Ascending aorta (tissue), 2 donors: ENCODE results near the gene ABCC1. TPM values are rescaled to one million over a fixed set of nuclear protein-coding genes. Genes with fewer than 3 reads are reported as not detected.
"Not testable (repeated sequence)": the region's sequence is repeated elsewhere in the genome, so short reads cannot be mapped to it uniquely, and the experiment has no call there.

Experiments used
- DNase-seq, 2 donors: peaks; one replicate each; pipeline ENCODE4 v3.0.0-alpha.2; 2019; ENCODE audit warnings: low spot score in 2 of 2
- H3K27ac ChIP-seq, 2 donors: fragments of 200-600 bp; sonication (generic); one replicate each; pipeline ENCODE4 v1.5.1; 2016 to 2017; ENCODE audit warnings: mild to moderate bottlenecking in 1 of 2
- H3K27me3 ChIP-seq: fragments of 200-600 bp; sonication (generic); one replicate; pipeline ENCODE4 v1.5.1; 2017
- H3K36me3 ChIP-seq, 2 donors: fragments of 200-600 bp; sonication (generic); one replicate each; pipeline ENCODE4 v1.5.1; 2016
- H3K4me1 ChIP-seq, 2 donors: fragments of 200-600 bp; sonication (generic); one replicate each; pipeline ENCODE4 v1.5.1; 2016 to 2017; ENCODE audit warnings: mild to moderate bottlenecking in 1 of 2
- H3K4me3 ChIP-seq, 2 donors: fragments of 200-600 bp; sonication (generic); one replicate each; pipeline ENCODE4 v1.5.1; 2016 to 2017; ENCODE audit warnings: mild to moderate bottlenecking in 1 of 2
- H3K9me3 ChIP-seq, 2 donors: fragments of 200-600 bp; sonication (generic); one replicate each; pipeline ENCODE4 v1.5.1; 2016
- intact Hi-C: fragments of 100-400 bp; cut with DNase I; formaldehyde crosslinking; loops from one replicate; pipeline ENCODE4 v1.15.1; 2023
- total RNA-seq: library from RNA; depleted of rRNA; stranded (reverse); fragments of >200 nt; gene quantifications from one replicate; pipeline ENCODE4 v1.1.0, GENCODE V29; 2016
- TF ChIP-seq, protein P1 (sequence below), 3 experiments: fragments of 200-600 bp in 2 of 3; fragments of 450-650 bp in 1 of 3; sonication (generic) in 2 of 3; IDR thresholded peaks; one replicate each; pipeline ENCODE4 v1.5.1; 2016 to 2019; ENCODE audit warnings: antibody characterized with exemption in 3 of 3, mild to moderate bottlenecking in 1 of 3, moderate library complexity in 1 of 3

The ABCC1 gene
- total RNA-seq, 1 donor from 2014 or later: 144 TPM

GRCh38 chr16:15933781-15934180 is 15.6 kb upstream of the ABCC1 start:
- DNase-seq: peak in 1 of 2 donors; percentile 8
- Histone ChIP-seq H3K36me3 (no peaks in the 10 kb centered on the region), H3K27ac (no peak overlapping the region), H3K4me3 (no peak overlapping the region), H3K27me3 (no peaks in the 10 kb centered on the region), H3K4me1 (no peaks in the 10 kb centered on the region), H3K9me3 (no peaks in the 10 kb centered on the region)
- intact Hi-C loops: no loop called here
- TF ChIP-seq, protein P1, sequence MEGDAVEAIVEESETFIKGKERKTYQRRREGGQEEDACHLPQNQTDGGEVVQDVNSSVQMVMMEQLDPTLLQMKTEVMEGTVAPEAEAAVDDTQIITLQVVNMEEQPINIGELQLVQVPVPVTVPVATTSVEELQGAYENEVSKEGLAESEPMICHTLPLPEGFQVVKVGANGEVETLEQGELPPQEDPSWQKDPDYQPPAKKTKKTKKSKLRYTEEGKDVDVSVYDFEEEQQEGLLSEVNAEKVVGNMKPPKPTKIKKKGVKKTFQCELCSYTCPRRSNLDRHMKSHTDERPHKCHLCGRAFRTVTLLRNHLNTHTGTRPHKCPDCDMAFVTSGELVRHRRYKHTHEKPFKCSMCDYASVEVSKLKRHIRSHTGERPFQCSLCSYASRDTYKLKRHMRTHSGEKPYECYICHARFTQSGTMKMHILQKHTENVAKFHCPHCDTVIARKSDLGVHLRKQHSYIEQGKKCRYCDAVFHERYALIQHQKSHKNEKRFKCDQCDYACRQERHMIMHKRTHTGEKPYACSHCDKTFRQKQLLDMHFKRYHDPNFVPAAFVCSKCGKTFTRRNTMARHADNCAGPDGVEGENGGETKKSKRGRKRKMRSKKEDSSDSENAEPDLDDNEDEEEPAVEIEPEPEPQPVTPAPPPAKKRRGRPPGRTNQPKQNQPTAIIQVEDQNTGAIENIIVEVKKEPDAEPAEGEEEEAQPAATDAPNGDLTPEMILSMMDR (IDR thresholded peaks at IDR 0.05): no peak

GRCh38 chr16:15934991-15935390 is 14.4 kb upstream of the ABCC1 start:
- Histone ChIP-seq H3K27ac (no peak overlapping the region), H3K36me3 (no peaks in the 10 kb centered on the region), H3K9me3 (no peaks in the 10 kb centered on the region), H3K4me1 (no peaks in the 10 kb centered on the region), H3K4me3 (no peak overlapping the region), H3K27me3 (no peaks in the 10 kb centered on the region)
- TF ChIP-seq, protein P1 (IDR thresholded peaks at IDR 0.05): no peak
- DNase-seq: no peak
- intact Hi-C loops: loop anchor here (5.0 kb wide), 1 partner anchor 197 kb away; no protein-coding TSS in a partner anchor

DNA sequence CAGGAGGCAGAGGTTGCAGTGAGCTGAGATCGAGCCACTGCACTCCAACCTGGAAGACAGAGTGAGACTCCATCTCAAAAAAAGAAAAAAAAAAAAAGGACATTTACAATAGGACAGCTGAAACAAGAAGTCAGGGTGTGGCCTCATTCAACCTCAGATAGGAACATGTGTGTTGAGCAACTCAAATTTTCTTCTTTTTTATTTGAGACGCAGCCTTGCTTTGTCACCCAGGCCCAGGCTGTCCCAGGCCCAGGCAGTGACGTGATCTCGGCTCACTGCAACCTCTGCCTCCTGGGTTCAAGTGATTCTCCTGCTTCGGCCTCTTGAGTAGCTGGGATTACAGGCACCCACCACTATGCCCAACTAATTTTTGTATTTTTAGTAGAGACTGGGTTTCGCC is 12.6 kb upstream of the ABCC1 start:
- not testable (repeated sequence) for H3K36me3 ChIP-seq, H3K27ac ChIP-seq, H3K9me3 ChIP-seq, H3K4me3 ChIP-seq, H3K27me3 ChIP-seq, H3K4me1 ChIP-seq
- intact Hi-C loops: loop anchor here (5.0 kb wide), 1 partner anchor 195 kb away; no protein-coding TSS in a partner anchor
- peak in 1 of 2 donors; percentile 44 for DNase-seq

GRCh38 chr16:15942931-15943690 is 6.3 kb upstream of the ABCC1 start:
- Histone ChIP-seq H3K36me3 (no peaks in the 10 kb centered on the region), H3K4me1 (peaks cover 0 to 10% of the 10 kb centered on the region in 2 donors), H3K27ac (no peak overlapping the region), H3K4me3 (no peak overlapping the region), H3K27me3 (no peaks in the 10 kb centered on the region), H3K9me3 (no peaks in the 10 kb centered on the region)
- no peak for DNase-seq
- TF ChIP-seq, protein P1 (IDR thresholded peaks at IDR 0.05): no peak
- intact Hi-C loops: no loop called here

DNA sequence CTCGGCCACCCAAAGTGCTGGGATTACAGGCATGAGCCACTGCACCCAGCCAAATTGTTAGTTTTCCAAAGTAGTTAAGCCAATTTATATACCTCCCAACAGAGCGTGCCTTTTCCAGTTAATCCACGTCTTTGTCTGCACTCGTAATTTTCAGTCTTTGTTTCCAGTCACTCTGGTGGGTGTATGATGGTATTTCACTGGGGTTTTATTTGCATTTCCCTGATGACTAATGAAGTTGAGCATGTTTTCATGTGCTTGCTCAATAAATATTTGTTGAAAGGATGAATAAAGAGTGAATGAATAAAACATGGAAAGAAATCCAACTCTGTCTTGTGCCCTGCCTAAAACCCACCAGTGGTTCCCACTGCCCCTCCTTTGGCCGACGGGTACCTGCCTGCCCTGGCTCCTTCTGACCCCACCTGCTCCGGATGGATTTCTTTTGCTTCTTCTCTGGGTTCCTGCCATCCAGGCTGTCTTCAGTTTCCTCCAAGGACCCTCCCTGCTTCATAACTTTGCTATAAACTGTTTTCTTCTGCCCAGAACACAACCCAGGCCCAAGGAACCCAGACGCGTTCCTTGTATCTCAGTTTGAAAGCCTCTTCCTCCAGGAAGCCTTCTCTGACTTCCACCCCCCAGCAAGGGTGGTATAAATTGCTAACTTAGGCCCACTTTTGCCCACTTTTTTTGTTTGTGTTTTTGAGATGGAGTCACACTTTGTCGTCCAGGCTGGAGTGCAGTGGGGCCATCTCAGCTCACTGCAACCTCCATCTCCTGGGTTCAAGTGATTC is 3.0 kb upstream of the ABCC1 start:
- peak overlapping the region; percentile 57 to 73 for H3K27ac ChIP-seq
- intact Hi-C loops: loop anchor here (5.0 kb wide), 1 partner anchor 126 kb away; no protein-coding TSS in a partner anchor
- DNase-seq: no peak
- H3K9me3 ChIP-seq: no peaks in the 10 kb centered on the region
- no peak overlapping the region for H3K4me3 ChIP-seq
- TF ChIP-seq, protein P1 (IDR thresholded peaks at IDR 0.05): peak in 1 of 3 experiments; percentile 3
- H3K36me3 ChIP-seq: no peaks in the 10 kb centered on the region
- H3K4me1 ChIP-seq: peaks cover 0 to 10% of the 10 kb centered on the region in 2 donors
- no peaks in the 10 kb centered on the region for H3K27me3 ChIP-seq
